Measurements from ENCODE around the gene CIDEC. TPM values are rescaled to one million over a fixed set of nuclear protein-coding genes. Genes with fewer than 3 reads are reported as not detected.
"Not testable (repeated sequence)": the region's sequence is repeated elsewhere in the genome, so short reads cannot be mapped to it uniquely, and the experiment has no call there.

Gene CIDEC
- total and polyA plus RNA-seq, 9 of the 15 experiments (the other 6 are each of a cell fraction or from before 2014, with no cell fraction given), result not detected

DNA sequence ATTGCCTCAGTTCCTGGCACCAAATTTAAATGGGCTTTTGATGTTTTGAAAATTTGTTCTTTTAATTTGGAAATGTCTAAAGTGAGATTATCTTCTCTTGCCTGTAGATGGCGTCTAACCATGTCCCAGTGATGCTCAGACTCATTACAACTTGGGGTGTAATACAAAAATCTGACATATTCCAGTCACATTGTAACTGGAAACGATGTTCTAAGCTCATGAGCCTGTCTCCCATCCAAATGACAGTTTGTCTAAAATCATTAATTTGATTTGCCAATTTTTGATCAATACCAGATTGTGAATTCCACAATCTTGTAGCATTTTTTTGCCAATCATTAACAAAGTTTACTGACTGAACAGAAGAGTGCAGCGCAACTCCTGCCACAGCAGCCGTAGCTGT lies 31.2 kb downstream of the CIDEC start (continued):
- TF ChIP-seq, protein P1, sequence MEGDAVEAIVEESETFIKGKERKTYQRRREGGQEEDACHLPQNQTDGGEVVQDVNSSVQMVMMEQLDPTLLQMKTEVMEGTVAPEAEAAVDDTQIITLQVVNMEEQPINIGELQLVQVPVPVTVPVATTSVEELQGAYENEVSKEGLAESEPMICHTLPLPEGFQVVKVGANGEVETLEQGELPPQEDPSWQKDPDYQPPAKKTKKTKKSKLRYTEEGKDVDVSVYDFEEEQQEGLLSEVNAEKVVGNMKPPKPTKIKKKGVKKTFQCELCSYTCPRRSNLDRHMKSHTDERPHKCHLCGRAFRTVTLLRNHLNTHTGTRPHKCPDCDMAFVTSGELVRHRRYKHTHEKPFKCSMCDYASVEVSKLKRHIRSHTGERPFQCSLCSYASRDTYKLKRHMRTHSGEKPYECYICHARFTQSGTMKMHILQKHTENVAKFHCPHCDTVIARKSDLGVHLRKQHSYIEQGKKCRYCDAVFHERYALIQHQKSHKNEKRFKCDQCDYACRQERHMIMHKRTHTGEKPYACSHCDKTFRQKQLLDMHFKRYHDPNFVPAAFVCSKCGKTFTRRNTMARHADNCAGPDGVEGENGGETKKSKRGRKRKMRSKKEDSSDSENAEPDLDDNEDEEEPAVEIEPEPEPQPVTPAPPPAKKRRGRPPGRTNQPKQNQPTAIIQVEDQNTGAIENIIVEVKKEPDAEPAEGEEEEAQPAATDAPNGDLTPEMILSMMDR (IDR thresholded peaks at IDR 0.05 in 2 of 3, conservative IDR thresholded peaks at IDR 0.05 in 1 of 3; ENCODE audit: insufficient read depth in 2 of 3, low read depth in 1 of 3, low read length in 3 of 3), result peak; percentile 25 to 58 (median 57); a peak in 4 of 6 replicates
- TF ChIP-seq RAD21 (CRISPR knock-in tag; conservative IDR thresholded peaks at IDR 0.05 in 1 of 2, IDR thresholded peaks at IDR 0.05 in 1 of 2), result peak; percentile 63 to 78

DNA sequence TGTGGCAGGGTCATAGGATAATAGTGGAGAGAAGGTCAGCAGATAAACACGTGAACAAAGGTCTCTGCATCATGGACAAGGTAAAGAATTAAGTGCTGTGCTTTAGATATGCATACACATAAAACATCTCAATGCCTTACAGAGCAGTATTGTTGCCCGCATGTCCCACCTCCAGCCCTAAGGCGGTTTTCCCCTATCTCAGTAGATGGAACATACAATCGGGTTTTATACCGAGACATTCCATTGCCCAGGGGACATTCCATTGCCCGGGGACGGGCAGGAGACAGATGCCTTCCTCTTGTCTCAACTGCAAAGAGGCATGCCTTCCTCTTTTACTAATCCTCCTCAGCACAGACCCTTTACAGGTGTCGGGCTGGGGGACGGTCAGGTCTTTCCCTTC lies 32.2 kb downstream of the CIDEC start:
- FAIRE-seq; H2AFZ ChIP-seq (ENCODE audit: low read depth, low read length); H3K36me3 ChIP-seq (ENCODE audit: control insufficient read depth, insufficient read depth, low read length); H3K4me3 ChIP-seq; H3K9me3 ChIP-seq (replicated peaks; ENCODE audit: control insufficient read depth, insufficient read depth, low read depth, low read length); BruUV-seq (replicated peaks); H4K20me1 ChIP-seq (replicated peaks; ENCODE audit: control insufficient read depth, insufficient read depth, low read length); H3K9ac ChIP-seq (ENCODE audit: insufficient read depth in 1 of 2, low read depth in 2 of 2, low read length in 2 of 2); ATAC-seq; H3K9me1 ChIP-seq (ENCODE audit: control insufficient read depth, insufficient read depth, low read length); DNase-seq (ENCODE audit: extremely low read depth in 1 of 4, low spot score in 3 of 4); CTCF ChIA-PET (ENCODE audit: low intra/inter-chr PET ratio); H3K27me3 ChIP-seq (ENCODE audit: control insufficient read depth in 2 of 2, insufficient read depth in 2 of 2, low read length in 2 of 2); H3K79me2 ChIP-seq (ENCODE audit: control insufficient read depth, insufficient read depth, low read length); H3K4me2 ChIP-seq (ENCODE audit: insufficient read depth, low read length); H3K27ac ChIP-seq (ENCODE audit: extremely low read depth, low read depth, low read length): not testable (repeated sequence)
- intact Hi-C loops (cut with micrococcal nuclease) (loop anchor here (10.0 kb wide), 1 partner anchor 177 kb away; the partner anchor contains the start of gene FANCD2), in situ Hi-C loops (cut with MboI) (loop anchor here (25.0 kb wide), 1 partner anchor 889 kb away; no protein-coding TSS in a partner anchor)
- WGBS (ENCODE audit: insufficient coverage, low coverage, missing lambda C conversion rate), result 11% methylated on average over 6 of the region's 9 CpGs
- peaks cover 3 to 20% of the 10 kb centered on the region in 2 experiments; a peak in 2 of 5 replicates for H3K4me1 ChIP-seq (replicated peaks in 1 of 2; ENCODE audit: control insufficient read depth in 2 of 2, insufficient read depth in 2 of 2, low read length in 2 of 2)
- POLR2A ChIA-PET, result interaction anchor here (1.2 kb wide), 1 partner anchor 10 kb away, joined by 3 read pairs; no protein-coding TSS in a partner anchor
